Neural cell (in vitro differentiated cells): Measurements from ENCODE around the gene ISCA2. TPM values are rescaled to one million over a fixed set of nuclear protein-coding genes. Genes with fewer than 3 reads are reported as not detected.

Source experiments
- H2AFZ ChIP-seq: fragments of 200-600, 300-800 bp; sonication (generic), shearing (Covaris generic); 2 replicates; pipeline ENCODE4 v1.6.0; 2014; ENCODE audit warnings: low read depth, mild to moderate bottlenecking, antibody characterized with exemption, low read length, moderate library complexity
- H3F3A ChIP-seq: fragments of 200-600 bp; shearing (Covaris generic); 2 replicates; pipeline ENCODE4 v1.6.1; 2016; ENCODE audit warnings: mild to moderate bottlenecking, moderate library complexity, mixed read lengths, antibody characterized with exemption, low read length; ENCODE audit not compliant: insufficient read depth, poor library complexity, severe bottlenecking
- H3K27ac ChIP-seq: fragments of 200-600, 300-800 bp; sonication (generic), shearing (Covaris generic); 2 replicates; pipeline ENCODE4 v1.5.1; 2014; ENCODE audit warnings: mild to moderate bottlenecking, low read length, moderate library complexity
- H3K27me3 ChIP-seq: fragments of 300-800, 200-600 bp; sonication (generic), shearing (Covaris generic); 2 replicates; pipeline ENCODE4 v1.6.0; 2014; ENCODE audit warnings: mild to moderate bottlenecking, low read depth, low read length, moderate library complexity; ENCODE audit not compliant: insufficient read depth
- H3K36me3 ChIP-seq: fragments of 300-800, 200-600 bp; sonication (generic), shearing (Covaris generic); 2 replicates; pipeline ENCODE4 v1.5.1; 2014; ENCODE audit warnings: mild to moderate bottlenecking, antibody characterized with exemption, low read length, moderate library complexity; ENCODE audit not compliant: insufficient read depth
- H3K4me2 ChIP-seq: fragments of 300-800, 200-600 bp; sonication (generic), shearing (Covaris generic); 2 replicates; pipeline ENCODE4 v1.6.0; 2014; ENCODE audit warnings: mild to moderate bottlenecking, low read length
- H3K4me3 ChIP-seq: fragments of 300-800, 200-600 bp; sonication (generic), shearing (Covaris generic); 2 replicates; pipeline ENCODE4 v1.5.1; 2014; ENCODE audit warnings: mild to moderate bottlenecking, low read length, moderate library complexity
- H3K79me2 ChIP-seq: fragments of 200-600 bp; shearing (Covaris generic); replicated peaks from 2 replicates; pipeline ENCODE4 v1.6.0; 2014; ENCODE audit warnings: mild to moderate bottlenecking, low read length, moderate library complexity; ENCODE audit not compliant: insufficient read depth
- H3K9ac ChIP-seq: fragments of 300-800, 200-600 bp; sonication (generic), shearing (Covaris generic); 2 replicates; pipeline ENCODE4 v1.6.1; 2016; ENCODE audit warnings: mild to moderate bottlenecking, low read length, mixed read lengths
- H3K9me2 ChIP-seq: fragments of 200-600 bp; shearing (Covaris generic); 2 replicates; pipeline ENCODE4 v1.6.1; 2016; ENCODE audit warnings: mild to moderate bottlenecking, low read length, mixed read lengths; ENCODE audit not compliant: insufficient read depth
- H3K9me3 ChIP-seq: fragments of 200-600, 300-800 bp; sonication (generic), shearing (Covaris generic); 2 replicates; pipeline ENCODE4 v1.6.1; 2016; ENCODE audit warnings: mild to moderate bottlenecking, mixed run types, low read length, moderate library complexity, mixed read lengths
- H4K20me1 ChIP-seq: fragments of 200-600 bp; shearing (Covaris generic); 2 replicates; pipeline ENCODE4 v1.6.1; 2016; ENCODE audit warnings: mild to moderate bottlenecking, mixed run types; ENCODE audit not compliant: insufficient read depth
- EP300 ChIP-seq: fragments of 450-650 bp; conservative IDR thresholded peaks from 2 replicates; pipeline ENCODE4 v1.6.1; 2014; ENCODE audit warnings: antibody characterized with exemption, mild to moderate bottlenecking, moderate library complexity; ENCODE audit not compliant: poor library complexity, severe bottlenecking
- EZH2 ChIP-seq: fragments of 200-600, 300-800 bp; shearing (Covaris generic), sonication (generic); IDR thresholded peaks from 2 replicates; pipeline ENCODE4 v1.6.1; 2014; ENCODE audit warnings: antibody characterized with exemption, low read length, borderline replicate concordance, mild to moderate bottlenecking; ENCODE audit not compliant: insufficient read depth, poor library complexity, severe bottlenecking
- MXI1 ChIP-seq: fragments of 450-650 bp; conservative IDR thresholded peaks from 2 replicates; pipeline ENCODE4 v1.6.1; 2014; ENCODE audit warnings: antibody characterized with exemption, mild to moderate bottlenecking; ENCODE audit not compliant: poor library complexity, severe bottlenecking
- POLR2AphosphoS5 ChIP-seq: IDR thresholded peaks from 2 replicates; pipeline ENCODE4 v1.6.1; 2012
- RAD21 ChIP-seq: fragments of 450-650 bp; conservative IDR thresholded peaks from 2 replicates; pipeline ENCODE4 v1.6.1; 2014; ENCODE audit warnings: antibody characterized with exemption, mild to moderate bottlenecking, moderate library complexity
- SMC3 ChIP-seq: fragments of 450-650 bp; conservative IDR thresholded peaks from 2 replicates; pipeline ENCODE4 v1.6.1; 2014; ENCODE audit warnings: antibody characterized with exemption, mild to moderate bottlenecking, moderate library complexity; ENCODE audit not compliant: poor library complexity
- TAF1 ChIP-seq: IDR thresholded peaks from 2 replicates; pipeline ENCODE4 v1.6.1; 2012; ENCODE audit warnings: low read depth
- polyA plus RNA-seq: library from polyadenylated mRNA; depleted of rRNA; stranded (reverse); fragments of >200 nt; gene quantifications from 2 replicates; pipeline ENCODE4 v1.2.3, GENCODE V29; 2014
- TF ChIP-seq, protein P1 (sequence below): fragments of 450-650 bp; IDR thresholded peaks from 2 replicates; pipeline ENCODE4 v1.5.1; 2014; ENCODE audit warnings: antibody characterized with exemption, mild to moderate bottlenecking, moderate library complexity; ENCODE audit not compliant: poor library complexity, severe bottlenecking
- TF ChIP-seq, protein P2 (sequence below): IDR thresholded peaks from 2 replicates; pipeline ENCODE4 v1.6.1; 2012; ENCODE audit warnings: borderline replicate concordance

ISCA2 gene
- polyA plus RNA-seq, 1 donor from 2014 or later, result 45.1 TPM

DNA sequence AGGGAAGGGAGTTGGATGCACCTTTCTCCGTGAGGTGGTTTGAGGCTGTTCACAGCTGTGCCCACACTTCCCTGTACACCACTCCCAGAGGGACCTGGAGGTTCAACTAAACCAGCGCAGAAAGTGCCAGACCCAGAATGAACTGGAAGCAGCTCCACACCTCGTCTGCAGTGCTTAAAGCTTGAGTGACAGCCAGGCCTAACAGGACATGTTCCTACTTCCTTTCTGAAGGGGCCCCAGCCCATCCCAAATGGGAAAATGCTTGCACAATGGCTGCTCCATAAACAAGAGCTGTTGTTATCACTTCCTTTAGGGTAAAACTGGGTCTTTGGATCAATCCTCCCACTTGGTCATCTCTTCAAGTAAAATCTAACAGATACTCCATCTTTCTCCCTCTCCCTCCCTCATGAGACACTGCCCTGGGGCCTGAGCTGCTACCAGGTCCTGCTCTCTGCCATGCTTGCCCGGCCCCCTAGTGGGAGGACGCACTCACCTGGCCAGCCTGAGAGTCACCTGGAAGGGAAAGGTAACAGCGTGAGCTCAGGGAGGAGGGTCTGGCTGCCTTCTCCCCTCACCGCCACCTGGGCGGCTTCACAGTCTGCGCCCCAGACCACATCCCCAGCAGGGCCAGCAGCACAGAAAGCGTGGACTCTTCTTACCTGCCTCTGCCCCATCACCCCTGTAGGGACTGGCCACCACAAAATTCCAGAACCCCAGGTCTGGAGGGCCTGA, 33.5 kb downstream of the ISCA2 start:
- Histone ChIP-seq H3F3A (no peaks in the 10 kb centered on the region), H3K9me3 (no peaks in the 10 kb centered on the region), H2AFZ (no peak overlapping the region), H3K9ac (no peak overlapping the region), H3K36me3 (no peaks in the 10 kb centered on the region), H3K79me2 (no peaks in the 10 kb centered on the region), H3K27me3 (no peaks in the 10 kb centered on the region), H3K4me3 (no peak overlapping the region), H3K9me2 (no peaks in the 10 kb centered on the region), H4K20me1 (no peaks in the 10 kb centered on the region), H3K27ac (no peak overlapping the region), H3K4me2 (no peak overlapping the region)
- TF ChIP-seq, protein P1, sequence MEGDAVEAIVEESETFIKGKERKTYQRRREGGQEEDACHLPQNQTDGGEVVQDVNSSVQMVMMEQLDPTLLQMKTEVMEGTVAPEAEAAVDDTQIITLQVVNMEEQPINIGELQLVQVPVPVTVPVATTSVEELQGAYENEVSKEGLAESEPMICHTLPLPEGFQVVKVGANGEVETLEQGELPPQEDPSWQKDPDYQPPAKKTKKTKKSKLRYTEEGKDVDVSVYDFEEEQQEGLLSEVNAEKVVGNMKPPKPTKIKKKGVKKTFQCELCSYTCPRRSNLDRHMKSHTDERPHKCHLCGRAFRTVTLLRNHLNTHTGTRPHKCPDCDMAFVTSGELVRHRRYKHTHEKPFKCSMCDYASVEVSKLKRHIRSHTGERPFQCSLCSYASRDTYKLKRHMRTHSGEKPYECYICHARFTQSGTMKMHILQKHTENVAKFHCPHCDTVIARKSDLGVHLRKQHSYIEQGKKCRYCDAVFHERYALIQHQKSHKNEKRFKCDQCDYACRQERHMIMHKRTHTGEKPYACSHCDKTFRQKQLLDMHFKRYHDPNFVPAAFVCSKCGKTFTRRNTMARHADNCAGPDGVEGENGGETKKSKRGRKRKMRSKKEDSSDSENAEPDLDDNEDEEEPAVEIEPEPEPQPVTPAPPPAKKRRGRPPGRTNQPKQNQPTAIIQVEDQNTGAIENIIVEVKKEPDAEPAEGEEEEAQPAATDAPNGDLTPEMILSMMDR, result no peak
- no peak for TF ChIP-seq RAD21
- no peak for TF ChIP-seq SMC3
- no peak for TF ChIP-seq EZH2
- no peak for TF ChIP-seq EP300
- TF ChIP-seq POLR2AphosphoS5, result no peak
- no peak for TF ChIP-seq TAF1
- no peak for TF ChIP-seq MXI1
- TF ChIP-seq, protein P2, sequence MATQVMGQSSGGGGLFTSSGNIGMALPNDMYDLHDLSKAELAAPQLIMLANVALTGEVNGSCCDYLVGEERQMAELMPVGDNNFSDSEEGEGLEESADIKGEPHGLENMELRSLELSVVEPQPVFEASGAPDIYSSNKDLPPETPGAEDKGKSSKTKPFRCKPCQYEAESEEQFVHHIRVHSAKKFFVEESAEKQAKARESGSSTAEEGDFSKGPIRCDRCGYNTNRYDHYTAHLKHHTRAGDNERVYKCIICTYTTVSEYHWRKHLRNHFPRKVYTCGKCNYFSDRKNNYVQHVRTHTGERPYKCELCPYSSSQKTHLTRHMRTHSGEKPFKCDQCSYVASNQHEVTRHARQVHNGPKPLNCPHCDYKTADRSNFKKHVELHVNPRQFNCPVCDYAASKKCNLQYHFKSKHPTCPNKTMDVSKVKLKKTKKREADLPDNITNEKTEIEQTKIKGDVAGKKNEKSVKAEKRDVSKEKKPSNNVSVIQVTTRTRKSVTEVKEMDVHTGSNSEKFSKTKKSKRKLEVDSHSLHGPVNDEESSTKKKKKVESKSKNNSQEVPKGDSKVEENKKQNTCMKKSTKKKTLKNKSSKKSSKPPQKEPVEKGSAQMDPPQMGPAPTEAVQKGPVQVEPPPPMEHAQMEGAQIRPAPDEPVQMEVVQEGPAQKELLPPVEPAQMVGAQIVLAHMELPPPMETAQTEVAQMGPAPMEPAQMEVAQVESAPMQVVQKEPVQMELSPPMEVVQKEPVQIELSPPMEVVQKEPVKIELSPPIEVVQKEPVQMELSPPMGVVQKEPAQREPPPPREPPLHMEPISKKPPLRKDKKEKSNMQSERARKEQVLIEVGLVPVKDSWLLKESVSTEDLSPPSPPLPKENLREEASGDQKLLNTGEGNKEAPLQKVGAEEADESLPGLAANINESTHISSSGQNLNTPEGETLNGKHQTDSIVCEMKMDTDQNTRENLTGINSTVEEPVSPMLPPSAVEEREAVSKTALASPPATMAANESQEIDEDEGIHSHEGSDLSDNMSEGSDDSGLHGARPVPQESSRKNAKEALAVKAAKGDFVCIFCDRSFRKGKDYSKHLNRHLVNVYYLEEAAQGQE, result no peak

DNA sequence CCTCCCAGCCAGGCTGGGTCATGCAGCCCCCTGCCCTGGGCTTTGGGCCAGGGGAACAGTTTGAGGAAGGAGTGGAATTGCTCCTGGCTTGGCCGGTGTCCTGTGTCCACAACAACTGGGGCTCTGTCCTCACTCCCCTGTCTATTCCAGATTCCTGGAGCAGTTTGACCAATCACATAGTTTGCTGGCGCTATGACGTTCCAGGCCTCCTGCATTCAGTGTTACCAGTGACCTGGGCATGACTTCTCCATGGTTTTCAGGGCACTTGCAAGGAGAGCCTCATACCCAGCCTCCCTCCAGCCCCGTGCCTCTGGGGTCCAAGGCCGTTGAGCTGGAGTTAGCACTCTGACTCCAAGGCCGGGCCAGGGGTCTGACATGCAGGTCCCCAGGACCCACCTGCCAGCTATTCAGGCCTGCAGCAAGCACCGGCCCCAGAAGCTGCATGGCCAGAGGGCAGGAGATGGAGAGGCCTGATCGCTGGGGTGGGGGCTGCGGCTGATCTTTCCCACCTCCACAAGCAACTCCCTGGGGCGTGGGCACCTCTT, 34.2 kb downstream of the ISCA2 start:
- Histone ChIP-seq H3F3A (no peaks in the 10 kb centered on the region), H2AFZ (no peak overlapping the region)
- TF ChIP-seq RAD21 (no peak), POLR2AphosphoS5 (no peak), EP300 (no peak), SMC3 (no peak), MXI1 (no peak), EZH2 (no peak), TAF1 (no peak)
- TF ChIP-seq, protein P2, result no peak
- TF ChIP-seq, protein P1, result no peak

More for the DNA sequence above, 34.2 kb downstream of the ISCA2 start:
- no peaks in the 10 kb centered on the region for H3K79me2 ChIP-seq
- no peak overlapping the region for H3K27ac ChIP-seq
- H3K9me2 ChIP-seq, result no peaks in the 10 kb centered on the region
- no peaks in the 10 kb centered on the region for H4K20me1 ChIP-seq
- H3K4me3 ChIP-seq, result no peak overlapping the region
- H3K9ac ChIP-seq, result no peak overlapping the region
- H3K27me3 ChIP-seq, result no peaks in the 10 kb centered on the region
- no peak overlapping the region for H3K4me2 ChIP-seq
- no peaks in the 10 kb centered on the region for H3K9me3 ChIP-seq
- no peaks in the 10 kb centered on the region for H3K36me3 ChIP-seq
